Esophagus squamous epithelium (tissue), 5 donors: ENCODE measurements around the gene EIF5AL1. TPM values are rescaled to one million over a fixed set of nuclear protein-coding genes. Genes with fewer than 3 reads are reported as not detected.
"Not testable (repeated sequence)": the region's sequence is repeated elsewhere in the genome, so short reads cannot be mapped to it uniquely, and the experiment has no call there.

Experiments
- DNase-seq: peaks from one replicate; lab custom pipeline; 2025; lab: John Stamatoyannopoulos, UW
- H3K27ac ChIP-seq, 4 donors: fragments of 200-600 bp; sonication (generic); one replicate each; pipeline ENCODE4 v1.5.1; 2016 to 2019; ENCODE audit warnings: mild to moderate bottlenecking in 1 of 4
- H3K27me3 ChIP-seq, 4 donors: fragments of 200-600 bp; sonication (generic); 1 replicate in 3 of 4; 2 replicates in 1 of 4; pipeline versions ENCODE4 v1.5.1 to v1.6.0; 2017 to 2021; ENCODE audit warnings: antibody characterized with exemption in 1 of 4
- H3K36me3 ChIP-seq, 3 donors: fragments of 200-600 bp; sonication (generic); one replicate each; pipeline ENCODE4 v1.5.1; 2016 to 2019
- H3K4me1 ChIP-seq, 3 donors: fragments of 200-600 bp; sonication (generic); one replicate each; pipeline ENCODE4 v1.5.1; 2017 to 2019
- H3K4me3 ChIP-seq, 4 donors: fragments of 200-600 bp; sonication (generic); 1 replicate in 3 of 4; 2 replicates in 1 of 4; pipeline ENCODE4 v1.5.1; 2016 to 2019; ENCODE audit warnings: mild to moderate bottlenecking in 2 of 4, moderate library complexity in 1 of 4
- H3K9me3 ChIP-seq, 3 donors: fragments of 200-600 bp; sonication (generic); one replicate each; pipeline ENCODE4 v1.5.1; 2016 to 2019
- WGBS, 2 donors: methylation state at CpG; one replicate each; pipeline ENCODE4 v1.1.5; 2018; 5-methylcytosine and 5-hydroxymethylcytosine counted together
- intact Hi-C: fragments of 100-400 bp; cut with DNase I; formaldehyde crosslinking; loops from one replicate; pipeline ENCODE4 v1.15.0; 2022
- total RNA-seq, 4 donors: library from RNA; depleted of rRNA; stranded (reverse); fragments of >200 nt; gene quantifications; one replicate each; pipeline ENCODE4 v1.1.0, GENCODE V29; 2016
- donor health status: DM: yes; HTN: yes; CAD: no.

Gene EIF5AL1
- total RNA-seq, 4 donors from 2014 or later, result 0.32 to 0.70 (median 0.42) TPM

GRCh38 chr10:79516532-79517205, 4.3 kb downstream of the EIF5AL1 start:
- DNase-seq, H3K27me3 ChIP-seq, intact Hi-C loops, H3K27ac ChIP-seq, H3K9me3 ChIP-seq, H3K36me3 ChIP-seq, H3K4me3 ChIP-seq, H3K4me1 ChIP-seq: not testable (repeated sequence)
- WGBS, 2 donors, result 63 to 64% methylated on average over 5 to 6 of the region's 7 CpGs

- H3K9me3 ChIP-seq, H3K27me3 ChIP-seq, H3K4me1 ChIP-seq, H3K36me3 ChIP-seq, DNase-seq, intact Hi-C loops, H3K4me3 ChIP-seq, H3K27ac ChIP-seq: not testable (repeated sequence)
- 14 to 31% methylated on average over 1 to 3 of the region's 4 CpGs for WGBS, 2 donors
These were observed 5.2 kb downstream of the EIF5AL1 start for GRCh38 chr10:79517567-79517966.

GRCh38 chr10:79521751-79522150, 9.4 kb downstream of the EIF5AL1 start:
- H3K36me3 ChIP-seq, H3K4me3 ChIP-seq, H3K27ac ChIP-seq, DNase-seq, H3K27me3 ChIP-seq, H3K4me1 ChIP-seq, H3K9me3 ChIP-seq, intact Hi-C loops: not testable (repeated sequence)
- WGBS, 2 donors, result 64 to 73% methylated on average over 3 to 6 of the region's 6 CpGs

GRCh38 chr10:79522464-79522863, 10.1 kb downstream of the EIF5AL1 start:
- H3K27me3 ChIP-seq, H3K9me3 ChIP-seq, H3K4me1 ChIP-seq, H3K36me3 ChIP-seq, H3K4me3 ChIP-seq, DNase-seq, intact Hi-C loops, H3K27ac ChIP-seq: not testable (repeated sequence)
- WGBS, 2 donors, result 79 to 80% methylated on average over 1 to 2 of the region's 4 CpGs

GRCh38 chr10:79523157-79523853, 11.0 kb downstream of the EIF5AL1 start:
- H3K27me3 ChIP-seq, DNase-seq, H3K4me3 ChIP-seq, H3K27ac ChIP-seq, H3K36me3 ChIP-seq, H3K4me1 ChIP-seq, H3K9me3 ChIP-seq, intact Hi-C loops: not testable (repeated sequence)
- WGBS, 2 donors, result 60% methylated on average over 2 of the region's 13 CpGs; no CpG with 5 or more reads in 1 of the 2 donors

GRCh38 chr10:79525049-79525710, 12.8 kb downstream of the EIF5AL1 start:
- H3K4me3 ChIP-seq, H3K4me1 ChIP-seq, H3K36me3 ChIP-seq, H3K27ac ChIP-seq, H3K27me3 ChIP-seq, DNase-seq, intact Hi-C loops, H3K9me3 ChIP-seq: not testable (repeated sequence)
- WGBS, 2 donors, result 67 to 75% methylated on average over 1 to 2 of the region's 8 CpGs

GRCh38 chr10:79528261-79528660, 15.9 kb downstream of the EIF5AL1 start:
- H3K36me3 ChIP-seq, DNase-seq, H3K27ac ChIP-seq, H3K27me3 ChIP-seq, H3K4me1 ChIP-seq, intact Hi-C loops, H3K4me3 ChIP-seq, H3K9me3 ChIP-seq: not testable (repeated sequence)
- WGBS, 2 donors, result 57% methylated on average over 1 of the region's 4 CpGs; no CpG with 5 or more reads in 1 of the 2 donors

- H3K4me3 ChIP-seq, H3K36me3 ChIP-seq, H3K27me3 ChIP-seq, DNase-seq, H3K9me3 ChIP-seq, intact Hi-C loops, H3K4me1 ChIP-seq, H3K27ac ChIP-seq: not testable (repeated sequence)
- 85% methylated on average over 11 of the region's 11 CpGs; no CpG with 5 or more reads in 1 of the 2 donors for WGBS, 2 donors
These were observed 21.0 kb downstream of the EIF5AL1 start for GRCh38 chr10:79533142-79533902.

- H3K9me3 ChIP-seq, H3K27me3 ChIP-seq, intact Hi-C loops, H3K4me1 ChIP-seq, H3K27ac ChIP-seq, H3K36me3 ChIP-seq, H3K4me3 ChIP-seq, DNase-seq: not testable (repeated sequence)
- 67 to 100% methylated on average over 1 of the region's 5 CpGs for WGBS, 2 donors
These were observed 21.5 kb downstream of the EIF5AL1 start for GRCh38 chr10:79533903-79534175.

GRCh38 chr10:79538311-79538710, 26.0 kb downstream of the EIF5AL1 start:
- H3K27me3 ChIP-seq, H3K4me1 ChIP-seq, H3K4me3 ChIP-seq, DNase-seq, H3K9me3 ChIP-seq, H3K27ac ChIP-seq, H3K36me3 ChIP-seq, intact Hi-C loops: not testable (repeated sequence)
- WGBS, 2 donors, result 60 to 69% methylated on average over 5 to 6 of the region's 6 CpGs

- H3K27ac ChIP-seq, H3K4me1 ChIP-seq, H3K27me3 ChIP-seq, DNase-seq, H3K36me3 ChIP-seq, H3K4me3 ChIP-seq, intact Hi-C loops, H3K9me3 ChIP-seq: not testable (repeated sequence)
- WGBS, 2 donors, result 83 to 91% methylated on average over 1 of the region's 1 CpG
These were observed 28.6 kb downstream of the EIF5AL1 start for GRCh38 chr10:79540930-79541329.
